Tibial nerve (tissue), 4 donors: ENCODE data around the gene DEFB127. TPM values are rescaled to one million over a fixed set of nuclear protein-coding genes. Genes with fewer than 3 reads are reported as not detected.
"Not testable (repeated sequence)": the region's sequence is repeated elsewhere in the genome, so short reads cannot be mapped to it uniquely, and the experiment has no call there.

ENCODE experiments used
- DNase-seq, 2 donors: peaks; one replicate each; pipeline ENCODE4 v3.0.0-alpha.2; 2019; ENCODE audit warnings: low spot score in 2 of 2
- H3K27ac ChIP-seq, 4 donors: fragments of 200-600 bp; sonication (generic) in 3 of 4; one replicate each; pipeline ENCODE4 v1.5.1; 2017 to 2019; ENCODE audit warnings: mild to moderate bottlenecking in 1 of 4
- H3K27me3 ChIP-seq, 2 donors: fragments of 200-600 bp; sonication (generic) in 1 of 2; one replicate each; pipeline versions ENCODE4 v1.5.1 to v1.6.0; 2017 to 2019
- H3K36me3 ChIP-seq, 3 donors: fragments of 200-600 bp; sonication (generic); one replicate each; pipeline ENCODE4 v1.5.1; 2018 to 2019
- H3K4me1 ChIP-seq, 4 donors: fragments of 200-600 bp; sonication (generic) in 3 of 4; one replicate each; pipeline ENCODE4 v1.5.1; 2017 to 2019
- H3K4me3 ChIP-seq, 4 donors: fragments of 200-600 bp; sonication (generic) in 3 of 4; one replicate each; pipeline ENCODE4 v1.5.1; 2017 to 2019; ENCODE audit warnings: mild to moderate bottlenecking in 1 of 4, moderate library complexity in 1 of 4
- H3K9me3 ChIP-seq, 4 donors: fragments of 200-600 bp; sonication (generic) in 3 of 4; one replicate each; pipeline ENCODE4 v1.5.1; 2017 to 2019
- EP300 ChIP-seq, 2 donors: sonication (generic); formaldehyde crosslinking; IDR thresholded peaks; one replicate each; pipeline ENCODE4 v1.6.1; 2017; ENCODE audit warnings: antibody characterized with exemption in 2 of 2, mild to moderate bottlenecking in 1 of 2
- POLR2A ChIP-seq, 2 donors: fragments of 450-650 bp; IDR thresholded peaks; one replicate each; pipeline ENCODE4 v1.6.1; 2017; ENCODE audit warnings: antibody characterized with exemption in 2 of 2, mild to moderate bottlenecking in 2 of 2, moderate library complexity in 2 of 2
- WGBS, 2 donors: methylation state at CpG; one replicate each; pipeline ENCODE4 v1.1.5; 2018; 5-methylcytosine and 5-hydroxymethylcytosine counted together
- total RNA-seq, 4 donors: library from RNA; depleted of rRNA; stranded (reverse); fragments of >200 nt; gene quantifications; one replicate each; pipeline ENCODE4 v1.1.0, GENCODE V29; 2016
- TF ChIP-seq, protein P1 (sequence below), 5 experiments: fragments of 200-600 bp in 3 of 5; fragments of 450-650 bp in 2 of 5; sonication (generic) in 3 of 5; IDR thresholded peaks; one replicate each; pipeline ENCODE4 v1.5.1; 2016 to 2019; ENCODE audit warnings: antibody characterized with exemption in 5 of 5, mild to moderate bottlenecking in 3 of 5, moderate library complexity in 2 of 5

DEFB127 gene
- total RNA-seq, 4 donors from 2014 or later = not detected

DNA sequence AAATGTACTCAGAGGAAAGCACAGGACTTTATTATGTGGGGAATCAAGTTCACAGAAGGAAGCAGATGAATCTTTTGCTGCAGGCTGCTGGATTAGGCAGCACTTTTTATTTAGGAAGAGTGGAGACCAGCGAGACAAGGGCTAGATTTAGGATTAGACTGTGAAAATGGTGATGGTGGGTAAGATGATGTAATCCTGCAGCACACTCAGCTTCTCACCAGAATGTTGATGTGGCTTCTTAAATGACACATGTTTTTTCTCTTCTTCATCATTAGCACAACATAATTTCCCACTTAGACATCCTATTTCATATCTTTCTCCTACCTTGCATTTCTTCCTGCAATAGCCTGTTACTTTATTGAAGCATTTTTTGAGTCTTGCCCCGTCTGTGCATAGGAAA, 30.5 kb downstream of the DEFB127 start:
- H3K9me3 ChIP-seq = peaks cover 0 to 10% (median 0%) of the 10 kb centered on the region in 4 donors
- H3K4me3 ChIP-seq = no peak overlapping the region
- no peaks in the 10 kb centered on the region for H3K36me3 ChIP-seq
- no peak overlapping the region for H3K27ac ChIP-seq
- no peaks in the 10 kb centered on the region for H3K4me1 ChIP-seq
- WGBS, 2 donors = 68 to 70% methylated on average over 2 of the region's 2 CpGs
- H3K27me3 ChIP-seq = no peaks in the 10 kb centered on the region
- DNase-seq = no peak
- TF ChIP-seq POLR2A (IDR thresholded peaks at IDR 0.05) = no peak
- no peak for TF ChIP-seq EP300 (IDR thresholded peaks at IDR 0.05)
- TF ChIP-seq, protein P1, sequence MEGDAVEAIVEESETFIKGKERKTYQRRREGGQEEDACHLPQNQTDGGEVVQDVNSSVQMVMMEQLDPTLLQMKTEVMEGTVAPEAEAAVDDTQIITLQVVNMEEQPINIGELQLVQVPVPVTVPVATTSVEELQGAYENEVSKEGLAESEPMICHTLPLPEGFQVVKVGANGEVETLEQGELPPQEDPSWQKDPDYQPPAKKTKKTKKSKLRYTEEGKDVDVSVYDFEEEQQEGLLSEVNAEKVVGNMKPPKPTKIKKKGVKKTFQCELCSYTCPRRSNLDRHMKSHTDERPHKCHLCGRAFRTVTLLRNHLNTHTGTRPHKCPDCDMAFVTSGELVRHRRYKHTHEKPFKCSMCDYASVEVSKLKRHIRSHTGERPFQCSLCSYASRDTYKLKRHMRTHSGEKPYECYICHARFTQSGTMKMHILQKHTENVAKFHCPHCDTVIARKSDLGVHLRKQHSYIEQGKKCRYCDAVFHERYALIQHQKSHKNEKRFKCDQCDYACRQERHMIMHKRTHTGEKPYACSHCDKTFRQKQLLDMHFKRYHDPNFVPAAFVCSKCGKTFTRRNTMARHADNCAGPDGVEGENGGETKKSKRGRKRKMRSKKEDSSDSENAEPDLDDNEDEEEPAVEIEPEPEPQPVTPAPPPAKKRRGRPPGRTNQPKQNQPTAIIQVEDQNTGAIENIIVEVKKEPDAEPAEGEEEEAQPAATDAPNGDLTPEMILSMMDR (IDR thresholded peaks at IDR 0.05) = no peak

- Histone ChIP-seq H3K4me3 (no peak within 1 kb of the TSS), H3K36me3 (no peaks in the 10 kb centered on the region), H3K27ac (no peak within 1 kb of the TSS), H3K9me3 (peaks cover 0 to 8% (median 0%) of the 10 kb centered on the region in 4 donors), H3K27me3 (no peaks in the 10 kb centered on the region), H3K4me1 (no peaks in the 10 kb centered on the region)
- 56 to 58% methylated on average over 7 of the region's 7 CpGs for WGBS, 2 donors
- TF ChIP-seq EP300 (IDR thresholded peaks at IDR 0.05) = no peak
- TF ChIP-seq POLR2A (IDR thresholded peaks at IDR 0.05) = no peak
- TF ChIP-seq, protein P1 (IDR thresholded peaks at IDR 0.05) = no peak
- DNase-seq = no peak
Measured at GRCh38 chr20:189611-190010, 32.4 kb downstream of the DEFB127 start, which contains the start of gene DEFB128. Gene DEFB128, minus strand, starts transcription at chr20:189711. Its CDS starts 88 bp downstream, at chr20:189623.

DNA sequence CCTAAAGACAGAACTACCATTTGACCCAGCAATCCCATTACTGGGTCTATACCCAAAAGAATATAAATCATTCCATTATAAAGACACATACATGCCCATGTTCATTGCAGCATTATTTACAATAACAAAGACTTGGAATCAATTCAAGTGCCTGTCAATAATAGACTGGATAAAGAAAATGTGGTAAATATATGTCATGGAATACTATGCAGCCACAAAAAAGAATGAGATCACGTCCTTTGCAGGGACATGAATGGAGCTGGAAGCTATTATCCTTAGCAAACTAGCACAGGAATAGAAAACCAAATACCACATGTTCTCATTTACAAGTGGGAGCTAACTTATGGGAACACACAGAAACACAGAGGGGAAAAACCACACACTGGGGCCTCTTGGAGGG, 41.0 kb downstream of the DEFB127 start:
- DNase-seq = no peak
- H3K4me1 ChIP-seq = no peaks in the 10 kb centered on the region
- H3K4me3 ChIP-seq = no peak overlapping the region
- H3K27me3 ChIP-seq = no peaks in the 10 kb centered on the region
- no peaks in the 10 kb centered on the region for H3K36me3 ChIP-seq
- H3K27ac ChIP-seq = no peak overlapping the region
- 89 to 92% methylated on average over 1 of the region's 1 CpG for WGBS, 2 donors
- TF ChIP-seq EP300 (IDR thresholded peaks at IDR 0.05) (no peak), POLR2A (IDR thresholded peaks at IDR 0.05) (no peak)
- TF ChIP-seq, protein P1 (IDR thresholded peaks at IDR 0.05) = no peak
- no peaks in the 10 kb centered on the region for H3K9me3 ChIP-seq

DNA sequence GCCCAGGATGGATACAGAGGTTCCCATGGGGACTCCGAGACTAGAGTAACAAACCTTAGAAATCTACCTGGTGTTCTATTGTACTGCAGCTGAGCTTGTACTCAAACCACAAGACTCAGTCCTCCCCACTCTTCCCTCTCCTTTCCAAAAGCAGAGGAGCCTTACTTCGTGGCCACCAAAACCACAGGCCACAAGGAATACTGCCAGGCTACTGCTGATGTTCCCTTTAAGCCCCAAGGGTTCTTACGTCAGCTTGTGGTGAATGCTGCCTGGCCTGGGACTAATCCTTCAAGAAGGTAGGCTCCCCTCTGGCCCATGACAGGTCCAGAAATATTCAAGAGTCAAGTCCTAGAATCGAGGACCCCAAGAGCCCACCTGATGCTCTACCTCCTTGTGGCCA, 42.7 kb downstream of the DEFB127 start:
- Histone ChIP-seq H3K27me3 (no peaks in the 10 kb centered on the region), H3K4me3 (no peak overlapping the region), H3K27ac (no peak overlapping the region), H3K4me1 (no peaks in the 10 kb centered on the region), H3K9me3 (no peaks in the 10 kb centered on the region), H3K36me3 (no peaks in the 10 kb centered on the region)
- TF ChIP-seq, protein P1 (IDR thresholded peaks at IDR 0.05) = no peak
- TF ChIP-seq EP300 (IDR thresholded peaks at IDR 0.05) (no peak), POLR2A (IDR thresholded peaks at IDR 0.05) (no peak)
- no peak for DNase-seq
- WGBS, 2 donors = 55 to 70% methylated on average over 4 of the region's 4 CpGs

DNA sequence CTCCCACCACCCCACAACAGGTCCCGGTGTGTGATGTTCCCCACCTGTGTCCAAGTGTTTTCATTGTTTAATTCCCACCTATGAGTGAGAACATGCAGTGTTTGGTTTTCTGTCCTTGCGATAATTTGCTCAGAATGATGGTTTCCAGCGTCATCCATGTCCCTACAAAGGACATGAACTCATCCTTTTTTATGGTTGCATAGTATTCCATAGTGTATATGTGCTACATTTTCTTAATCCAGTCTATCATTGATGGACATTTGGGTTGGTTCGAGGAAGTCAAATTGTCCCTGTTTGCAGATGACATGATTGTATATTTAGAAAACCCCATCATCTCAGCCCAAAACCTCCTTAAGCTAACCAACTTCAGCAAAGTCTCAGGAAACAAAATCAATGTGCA, 46.4 kb downstream of the DEFB127 start:
- H3K9me3 ChIP-seq, DNase-seq, H3K36me3 ChIP-seq, H3K27ac ChIP-seq, H3K4me1 ChIP-seq, H3K27me3 ChIP-seq, H3K4me3 ChIP-seq: not testable (repeated sequence)
- 72 to 73% methylated on average over 4 of the region's 4 CpGs for WGBS, 2 donors

Other genes with a start within 250 kb of the DEFB127 start
- not detected for gene DEFB125, start 69.8 kb upstream of the DEFB127 start, total RNA-seq
- not detected for gene DEFB126, start 14.9 kb upstream of the DEFB127 start, total RNA-seq
- gene DEFB128, start 32.3 kb downstream of the DEFB127 start, total RNA-seq = not detected
- not detected for gene DEFB129, start 69.8 kb downstream of the DEFB127 start, total RNA-seq
- under 1 TPM in 1 of 4 donors, not detected in 3; 0.66 TPM for gene DEFB132, start 100.3 kb downstream of the DEFB127 start, total RNA-seq
- 1 to 10 TPM; 3.5 to 8.7 (median 4.5) TPM for gene C20orf96, start 133.3 kb downstream of the DEFB127 start, total RNA-seq
- gene ZCCHC3, start 140.1 kb downstream of the DEFB127 start, total RNA-seq = 10 to 100 TPM; 12.0 to 24.9 (median 20.6) TPM
- 1 to 10 TPM; 4.6 to 9.8 (median 8.6) TPM for gene SOX12, start 168.1 kb downstream of the DEFB127 start, total RNA-seq
- gene NRSN2, start 189.7 kb downstream of the DEFB127 start, total RNA-seq = 10 to 100 TPM; 20.6 to 34.1 (median 26.2) TPM
- 10 to 100 TPM in 1 of 4 donors, 1 to 10 TPM in 3; 4.5 to 10.5 (median 5.9) TPM for gene TRIB3, start 223.3 kb downstream of the DEFB127 start, total RNA-seq